Nephron progenitor cell (in vitro differentiated cells): ENCODE results near the gene CD2BP2.
"Not testable (repeated sequence)": the region's sequence is repeated elsewhere in the genome, so short reads cannot be mapped to it uniquely, and the experiment has no call there.

ENCODE experiments used
- DNase-seq: peaks from one replicate; pipeline ENCODE4 v3.0.0; 2021
- H3K27ac Mint-ChIP-seq: 2 replicates; pipeline ENCODE4 v1.8.0; 2021; ENCODE audit warnings: mild to moderate bottlenecking, moderate library complexity, mixed read lengths
- H3K27me3 Mint-ChIP-seq: 2 replicates; pipeline ENCODE4 v1.8.0; 2021; ENCODE audit warnings: mild to moderate bottlenecking, low read depth, mixed read lengths; ENCODE audit not compliant: poor library complexity
- H3K36me3 Mint-ChIP-seq: 2 replicates; pipeline ENCODE4 v1.8.0; 2021; ENCODE audit warnings: low read depth, mixed read lengths
- H3K4me1 Mint-ChIP-seq: 2 replicates; pipeline ENCODE4 v1.8.0; 2021; ENCODE audit warnings: mixed read lengths
- H3K4me3 Mint-ChIP-seq: 2 replicates; pipeline ENCODE4 v1.8.0; 2021; ENCODE audit warnings: mild to moderate bottlenecking, moderate library complexity, mixed read lengths
- H3K9me3 Mint-ChIP-seq: 2 replicates; pipeline ENCODE4 v1.8.0; 2021; ENCODE audit warnings: mild to moderate bottlenecking, moderate library complexity, mixed read lengths
- CTCF ChIP-seq: fragments of 200-600 bp; sonication (generic); IDR thresholded peaks from 2 replicates; pipeline ENCODE4 v1.5.0; 2021; ENCODE audit warnings: antibody characterized with exemption

Gene CD2BP2

DNA sequence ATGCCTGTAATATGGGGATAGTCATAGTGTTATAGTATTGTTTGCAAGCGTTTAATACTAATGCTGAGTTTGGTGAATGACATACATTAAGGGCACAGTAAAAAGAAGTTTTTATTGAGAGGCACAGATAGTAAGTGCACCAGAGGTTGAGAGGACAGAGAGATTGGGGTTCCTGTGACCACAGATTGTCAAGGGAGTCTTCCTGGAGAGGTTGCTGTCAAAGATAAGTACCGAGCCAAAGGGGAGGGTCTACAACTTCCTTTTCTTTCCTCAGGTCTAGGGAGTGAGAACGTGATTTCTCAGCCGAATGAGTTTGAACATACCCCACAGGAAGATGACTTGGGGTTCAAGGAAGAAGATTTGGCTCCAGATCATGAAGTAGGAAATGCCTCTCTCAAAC lies 41.9 kb upstream of the CD2BP2 start:
- H3K4me1 Mint-ChIP-seq, result peaks cover 58% of the 10 kb centered on the region
- H3K36me3 Mint-ChIP-seq, result peaks cover 6% of the 10 kb centered on the region
- DNase-seq, result no peak
- no peak for TF ChIP-seq CTCF
- peak overlapping the region; percentile 77 for H3K27ac Mint-ChIP-seq
- no peaks in the 10 kb centered on the region for H3K27me3 Mint-ChIP-seq
- peak overlapping the region; percentile 93 for H3K4me3 Mint-ChIP-seq
- no peaks in the 10 kb centered on the region for H3K9me3 Mint-ChIP-seq

GRCh38 chr16:30396627-30397026 lies 41.5 kb upstream of the CD2BP2 start:
- not testable (repeated sequence) for H3K9me3 Mint-ChIP-seq, DNase-seq, H3K27me3 Mint-ChIP-seq, H3K27ac Mint-ChIP-seq, H3K36me3 Mint-ChIP-seq
- H3K4me3 Mint-ChIP-seq, result peak overlapping the region; percentile 93
- H3K4me1 Mint-ChIP-seq, result peaks cover 54% of the 10 kb centered on the region

- peak overlapping the region; percentile 93 for H3K4me3 Mint-ChIP-seq
- no peak for TF ChIP-seq CTCF
- H3K4me1 Mint-ChIP-seq, result peaks cover 49% of the 10 kb centered on the region
- peaks cover 2% of the 10 kb centered on the region for H3K27me3 Mint-ChIP-seq
- DNase-seq, result no peak
- no peaks in the 10 kb centered on the region for H3K9me3 Mint-ChIP-seq
- peak overlapping the region; percentile 52 for H3K27ac Mint-ChIP-seq
- H3K36me3 Mint-ChIP-seq, result peaks cover 6% of the 10 kb centered on the region
Measured at GRCh38 chr16:30395992-30396585, 41.0 kb upstream of the CD2BP2 start.

DNA sequence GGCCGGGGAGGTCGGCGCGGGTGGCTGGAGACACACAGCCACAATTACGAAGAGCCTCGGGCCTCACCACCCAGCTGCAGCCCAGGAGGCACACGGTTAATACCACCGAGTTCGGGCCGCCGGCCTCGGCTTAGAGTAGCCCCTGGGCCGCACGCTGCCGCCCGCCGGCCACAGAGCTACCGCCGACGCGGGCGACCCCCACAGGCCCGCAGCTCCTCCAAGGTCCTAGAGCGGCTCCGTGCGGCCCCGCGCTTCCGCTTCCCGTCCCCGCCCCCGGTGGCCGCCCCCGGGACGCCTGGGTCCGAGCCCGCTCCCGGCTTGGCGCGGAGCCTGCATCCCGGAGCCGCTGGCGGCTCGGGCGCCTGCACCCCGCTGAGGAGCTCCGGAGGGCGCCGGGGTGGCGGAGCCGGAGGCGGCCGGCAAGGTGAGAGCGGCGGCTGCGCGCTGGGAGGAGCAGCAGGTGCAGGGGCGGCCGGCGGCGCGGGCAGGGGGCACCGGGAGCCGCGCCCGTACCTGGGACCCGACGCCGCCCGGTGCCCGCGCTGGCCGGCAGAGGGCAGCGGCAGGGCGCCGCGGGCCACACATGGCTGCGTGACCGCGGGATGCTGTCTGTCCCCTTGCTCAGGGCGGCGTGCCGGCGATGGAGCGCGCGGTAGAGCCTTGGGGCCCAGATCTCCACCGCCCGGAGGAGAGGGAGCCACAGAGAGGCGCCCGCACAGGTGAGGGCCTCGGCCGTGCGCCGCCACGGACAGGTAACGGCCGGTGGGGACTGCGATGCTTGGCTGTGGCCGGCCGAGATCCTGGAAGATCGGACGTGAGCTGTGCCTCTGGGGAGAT lies 40.3 kb upstream of the CD2BP2 start, which contains the start of gene ZNF48:
Gene ZNF48 (plus strand): TSS at position 266 of the 837 bp plus-strand sequence. CDS start 375 bp downstream, at position 641.
- Mint-ChIP-seq H3K4me3 (peak within 1 kb of the TSS; percentile 93), H3K4me1 (peaks cover 49% of the 10 kb centered on the region), H3K9me3 (no peaks in the 10 kb centered on the region), H3K27ac (peak within 1 kb of the TSS; percentile 100), H3K27me3 (peaks cover 2% of the 10 kb centered on the region), H3K36me3 (peaks cover 6% of the 10 kb centered on the region)
- DNase-seq, result peak; percentile 80
- TF ChIP-seq CTCF, result peak; percentile 7

- DNase-seq, result no peak
- H3K4me1 Mint-ChIP-seq, result peaks cover 44% of the 10 kb centered on the region
- TF ChIP-seq CTCF, result no peak
Measured at GRCh38 chr16:30394592-30395154, 39.6 kb upstream of the CD2BP2 start.

GRCh38 chr16:30383521-30383920 lies 28.4 kb upstream of the CD2BP2 start:
- no peak for TF ChIP-seq CTCF
- peak overlapping the region; percentile 88 for H3K27ac Mint-ChIP-seq
- no peak for DNase-seq
- H3K9me3 Mint-ChIP-seq, result peaks cover 4% of the 10 kb centered on the region
- H3K4me3 Mint-ChIP-seq, result no peak overlapping the region
- peaks cover 9% of the 10 kb centered on the region for H3K36me3 Mint-ChIP-seq
- H3K27me3 Mint-ChIP-seq, result peaks cover 8% of the 10 kb centered on the region
- peaks cover 45% of the 10 kb centered on the region for H3K4me1 Mint-ChIP-seq

More at GRCh38 chr16:30394592-30395154, 39.6 kb upstream of the CD2BP2 start:
- Mint-ChIP-seq H3K36me3 (peaks cover 6% of the 10 kb centered on the region), H3K9me3 (no peaks in the 10 kb centered on the region), H3K27ac (peak overlapping the region; percentile 100), H3K27me3 (peaks cover 2% of the 10 kb centered on the region), H3K4me3 (peak overlapping the region; percentile 92)
